Panc1 (cell line): ENCODE measurements around the gene NEURL1B.

Source experiments
- CTCF ChIP-seq: fragments of 450-650 bp; IDR thresholded peaks from 2 replicates; pipeline ENCODE4 v1.5.1; 2017; ENCODE audit warnings: mild to moderate bottlenecking
- POLR2AphosphoS5 ChIP-seq: IDR thresholded peaks from 2 replicates; pipeline ENCODE4 v1.6.1; 2012; ENCODE audit warnings: mild to moderate bottlenecking, low read depth, low read length, moderate library complexity
- SIN3A ChIP-seq: IDR thresholded peaks from 2 replicates; pipeline ENCODE4 v1.6.1; 2012; ENCODE audit warnings: low read depth, mild to moderate bottlenecking, low read length, moderate library complexity, borderline replicate concordance; ENCODE audit not compliant: insufficient read depth

GRCh38 chr5:172638209-172638768, 2.8 kb upstream of the NEURL1B start:
- TF ChIP-seq SIN3A, result no peak
- TF ChIP-seq CTCF, result no peak
- no peak for TF ChIP-seq POLR2AphosphoS5
